G401 (cell line): ENCODE results near the gene ZNF564. TPM values are rescaled to one million over a fixed set of nuclear protein-coding genes. Genes with fewer than 3 reads are reported as not detected.
"Not testable (repeated sequence)": the region's sequence is repeated elsewhere in the genome, so short reads cannot be mapped to it uniquely, and the experiment has no call there.

Experiments used
- DNase-seq: peaks from one replicate; pipeline ENCODE4 v3.0.0-alpha.2; 2015; ENCODE audit warnings: low spot score
- in situ Hi-C: cut with HindIII; loops from 2 replicates; pipeline ENCODE4 v1.10.0; 2016; ENCODE audit warnings: low sequenced_read_pairs, mixed read lengths
- total RNA-seq: library from RNA; depleted of rRNA; stranded (reverse); fragments of >200 nt; shearing (Covaris generic); gene quantifications from 2 replicates; pipeline ENCODE4 v1.2.3, GENCODE V29; 2014; rRNA removed

Gene ZNF564
- 6.4 TPM in 2 replicates for total RNA-seq

DNA sequence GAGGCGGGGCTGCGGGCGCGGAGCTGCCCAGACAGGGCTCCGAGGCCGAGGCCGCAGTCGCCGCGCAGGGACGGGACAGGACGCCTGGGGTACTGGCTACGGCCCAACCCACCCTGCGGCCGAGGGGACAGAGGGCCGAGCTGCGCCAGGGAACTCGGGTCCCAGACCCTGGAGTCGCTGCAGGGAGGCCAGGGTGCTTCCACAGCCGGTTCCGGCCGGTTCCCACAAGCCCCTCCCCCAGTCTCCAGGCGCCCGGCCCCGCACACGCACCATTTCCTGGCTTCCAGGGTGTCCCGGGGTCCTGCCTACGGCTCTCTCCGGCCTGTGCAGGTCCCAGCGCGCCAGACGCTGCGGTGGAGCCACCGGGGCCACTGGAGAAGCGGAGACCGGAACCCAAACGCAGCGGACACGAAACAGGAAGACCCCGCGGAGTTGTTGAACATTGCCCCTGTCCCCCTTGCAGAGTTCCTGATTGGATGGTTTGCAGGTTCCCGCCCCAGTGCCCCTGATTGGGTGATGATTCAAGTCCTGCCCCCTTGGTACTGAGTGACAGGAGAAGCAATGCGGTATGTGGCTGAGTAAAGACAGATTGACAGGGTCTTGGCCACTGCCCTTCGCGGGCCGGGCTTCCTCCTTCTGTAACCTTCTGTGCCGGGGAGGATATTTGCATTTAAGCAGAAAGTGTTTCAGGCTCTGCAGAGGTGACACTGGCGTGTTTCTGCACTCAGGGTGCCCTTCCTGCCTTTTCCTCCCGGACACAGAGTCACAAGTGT, at the start of gene ZNF564:
Gene ZNF564, minus strand, starts transcription at position 423 of the 773 bp plus-strand sequence. Its CDS starts 150 bp downstream, at position 273.
- DNase-seq = peak; percentile 100
- in situ Hi-C loops = no loop called here

DNA sequence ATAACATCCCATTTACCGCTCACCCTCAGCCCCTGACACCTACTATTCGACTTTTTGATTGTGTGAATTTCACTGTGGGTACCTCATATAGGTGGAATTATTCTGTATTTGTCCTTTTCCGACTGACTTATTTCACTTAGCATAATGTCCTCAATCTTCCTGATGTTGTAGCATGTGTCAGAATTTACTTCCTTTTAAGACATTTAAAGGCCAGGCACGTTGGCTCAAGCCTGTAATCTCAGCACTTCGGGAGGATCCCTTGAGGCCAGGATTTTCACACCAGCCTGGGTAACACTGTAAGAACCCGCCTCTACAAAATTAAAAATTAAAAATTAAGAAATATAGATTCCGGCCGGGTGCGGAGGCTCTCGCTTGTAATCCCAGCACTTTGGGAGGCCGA, 46.3 kb upstream of the ZNF564 start:
- in situ Hi-C loops = no loop called here
- no peak for DNase-seq

DNA sequence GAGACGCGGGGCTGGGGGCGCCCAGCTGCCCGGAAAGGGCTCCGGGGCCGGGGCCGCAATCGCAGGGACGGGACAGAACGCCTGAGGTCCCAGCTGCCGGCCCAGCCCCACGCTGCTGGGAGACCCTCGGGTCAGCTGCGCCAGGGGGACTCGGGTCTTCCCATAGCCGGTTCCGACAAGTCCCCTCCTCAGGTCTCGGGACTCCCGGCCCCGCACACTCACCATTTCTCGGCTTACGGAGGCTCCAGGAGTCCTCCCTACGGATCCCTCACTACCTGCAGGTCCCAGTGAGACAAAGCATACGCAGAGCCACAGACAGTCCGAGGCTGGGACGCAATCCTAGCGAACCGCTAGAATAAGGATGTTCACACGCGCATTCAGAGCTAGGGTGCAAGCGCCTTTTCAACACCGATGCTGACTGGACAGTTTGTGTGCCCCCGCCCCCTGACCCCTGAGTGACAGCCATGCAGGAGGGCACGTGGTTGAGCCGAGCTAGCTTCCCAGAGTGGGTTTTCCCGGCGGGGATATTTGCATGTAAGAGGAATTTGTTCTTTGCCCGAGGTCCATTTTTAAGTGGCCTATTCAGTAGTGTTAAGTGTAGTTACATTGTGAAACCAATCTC, 45.8 kb upstream of the ZNF564 start:
- in situ Hi-C loops = no loop called here
- DNase-seq = no peak

DNA sequence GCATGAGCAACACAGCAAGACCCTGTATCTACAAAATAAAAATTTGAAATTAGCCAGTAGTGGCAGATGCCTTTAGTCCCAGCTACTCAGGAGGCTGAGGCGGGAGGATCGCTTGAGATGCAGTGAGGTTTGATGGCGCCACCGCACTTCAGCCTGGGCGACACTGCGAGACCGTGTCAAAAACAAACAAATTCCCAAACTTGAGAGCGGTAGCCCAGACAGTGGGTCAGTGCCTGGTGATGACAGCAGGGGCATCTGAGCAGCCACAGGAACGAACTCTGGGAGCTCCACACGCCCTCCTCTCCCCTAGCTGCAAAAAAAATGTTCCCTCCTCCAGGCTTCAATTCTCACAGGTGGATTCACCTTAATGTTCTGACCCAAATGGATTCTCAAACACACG, 45.2 kb upstream of the ZNF564 start:
- in situ Hi-C loops = no loop called here
- no peak for DNase-seq

DNA sequence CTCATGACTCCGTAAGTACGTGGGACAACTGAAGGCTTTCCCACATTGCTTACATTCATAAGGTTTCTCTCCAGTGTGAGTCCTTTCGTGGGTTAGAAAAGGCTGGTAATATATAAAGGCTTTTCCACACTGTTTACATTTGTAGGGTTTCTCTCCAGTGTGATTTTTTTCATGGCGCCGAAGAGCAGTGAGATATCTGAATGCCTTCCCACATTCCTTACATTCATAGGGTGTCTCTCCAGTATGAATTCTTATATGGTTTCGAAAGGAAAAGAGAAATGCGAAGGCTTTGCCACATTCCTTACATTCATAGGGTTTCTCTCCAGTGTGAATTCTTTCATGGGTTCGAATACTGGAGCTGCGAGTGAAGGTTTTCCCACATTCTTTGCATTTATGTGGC, 29.8 kb upstream of the ZNF564 start:
- no peak for DNase-seq
- in situ Hi-C loops = no loop called here

DNA sequence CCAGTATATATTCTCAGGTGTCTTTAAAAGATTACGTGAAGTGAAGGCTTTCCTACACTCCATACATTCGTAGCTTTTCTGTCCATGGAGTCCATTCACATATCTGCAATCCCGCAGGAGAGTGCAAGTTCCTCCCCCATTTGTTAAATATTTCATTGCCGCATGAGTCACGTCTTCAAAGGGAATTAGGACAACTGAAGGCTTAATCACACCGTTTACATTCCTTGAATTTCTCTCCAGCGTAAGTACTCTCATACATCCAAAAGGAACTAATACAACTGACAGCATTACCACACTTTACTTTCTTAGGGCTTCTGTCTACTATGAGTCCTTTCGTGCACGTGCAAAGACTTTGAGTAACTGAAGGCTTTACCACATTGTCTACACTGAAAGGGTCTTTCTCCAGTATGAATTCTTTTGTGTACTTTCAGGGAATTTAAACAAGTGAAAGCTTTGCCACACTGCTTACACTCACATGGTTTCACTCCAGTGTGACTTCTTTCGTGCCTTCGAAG, 29.0 kb upstream of the ZNF564 start:
- no peak for DNase-seq
- in situ Hi-C loops = no loop called here

DNA sequence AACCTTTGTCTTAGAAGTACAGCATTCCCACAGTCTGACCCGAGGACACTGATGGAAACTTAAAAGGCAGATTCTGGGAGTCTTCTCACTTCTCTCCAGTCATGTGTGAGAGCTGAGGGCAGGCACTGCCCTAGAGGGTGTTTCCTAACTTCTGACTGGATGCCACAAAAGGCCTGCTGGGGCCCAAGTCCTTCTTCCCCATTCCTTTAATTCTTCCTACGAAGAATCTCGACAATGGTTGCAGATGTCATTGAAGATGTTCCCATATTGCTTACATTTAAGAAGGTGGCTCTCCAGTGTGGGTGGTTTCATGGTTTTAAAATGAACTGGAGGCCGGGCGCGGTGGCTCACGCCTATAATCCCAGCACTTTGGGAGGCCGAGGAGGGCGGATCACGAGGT, 27.4 kb upstream of the ZNF564 start:
- no peak for DNase-seq
- in situ Hi-C loops = no loop called here

DNA sequence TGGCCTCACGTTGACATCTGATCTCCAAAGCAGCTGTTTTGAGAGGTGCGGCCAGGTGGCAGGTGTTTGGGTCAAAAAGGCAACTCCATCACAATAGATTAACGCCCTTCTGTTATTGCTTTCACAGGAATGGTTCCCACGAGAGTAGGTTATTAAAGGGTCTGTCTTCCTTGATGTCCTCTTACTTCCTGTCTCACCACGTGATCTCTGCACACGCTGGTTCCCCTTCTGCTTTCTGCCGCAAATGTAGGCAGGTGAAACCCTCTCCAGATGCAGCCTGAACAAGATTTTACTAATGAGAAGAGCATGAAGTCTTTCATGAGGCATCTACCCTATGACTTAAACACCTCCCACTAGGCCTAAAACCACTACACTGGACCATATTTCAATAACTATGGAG, 22.8 kb upstream of the ZNF564 start:
- no peak for DNase-seq
- in situ Hi-C loops = no loop called here

DNA sequence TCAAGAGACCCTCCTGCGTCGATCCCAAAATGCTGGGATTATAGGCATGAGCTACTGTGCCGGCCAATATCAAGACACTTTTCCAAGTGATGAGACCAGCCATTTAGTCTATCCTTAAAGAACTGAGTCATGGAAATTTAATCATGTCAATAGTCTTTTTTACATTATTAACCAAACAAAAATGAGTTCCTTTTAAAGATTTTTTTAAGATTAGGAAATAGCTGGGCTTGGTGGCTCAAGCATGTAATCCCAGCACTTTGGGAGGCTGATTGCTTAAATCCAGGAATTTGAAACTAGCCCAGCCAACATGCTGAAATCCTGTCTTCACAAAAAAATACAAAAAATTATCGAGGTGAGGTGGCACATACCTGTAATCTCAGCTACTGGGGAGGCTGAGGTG, 16.7 kb upstream of the ZNF564 start:
- no peak for DNase-seq
- in situ Hi-C loops = no loop called here

DNA sequence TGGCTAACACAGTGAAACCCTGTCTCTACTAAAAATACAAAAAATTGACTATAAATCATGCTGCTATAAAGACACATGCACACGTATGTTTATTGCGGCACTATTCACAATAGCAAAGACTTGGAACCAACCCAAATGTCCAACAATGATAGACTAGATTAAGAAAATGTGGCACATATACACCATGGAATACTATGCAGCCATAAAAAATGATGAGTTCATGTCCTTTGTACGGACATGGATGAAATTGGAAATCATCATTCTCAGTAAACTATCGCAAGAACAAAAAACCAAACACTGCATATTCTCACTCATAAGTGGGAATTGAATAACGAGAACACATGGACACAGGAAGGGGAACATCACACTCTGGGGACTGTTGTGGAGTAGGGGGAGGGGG, 15.1 kb upstream of the ZNF564 start:
- in situ Hi-C loops = not testable (repeated sequence)

DNA sequence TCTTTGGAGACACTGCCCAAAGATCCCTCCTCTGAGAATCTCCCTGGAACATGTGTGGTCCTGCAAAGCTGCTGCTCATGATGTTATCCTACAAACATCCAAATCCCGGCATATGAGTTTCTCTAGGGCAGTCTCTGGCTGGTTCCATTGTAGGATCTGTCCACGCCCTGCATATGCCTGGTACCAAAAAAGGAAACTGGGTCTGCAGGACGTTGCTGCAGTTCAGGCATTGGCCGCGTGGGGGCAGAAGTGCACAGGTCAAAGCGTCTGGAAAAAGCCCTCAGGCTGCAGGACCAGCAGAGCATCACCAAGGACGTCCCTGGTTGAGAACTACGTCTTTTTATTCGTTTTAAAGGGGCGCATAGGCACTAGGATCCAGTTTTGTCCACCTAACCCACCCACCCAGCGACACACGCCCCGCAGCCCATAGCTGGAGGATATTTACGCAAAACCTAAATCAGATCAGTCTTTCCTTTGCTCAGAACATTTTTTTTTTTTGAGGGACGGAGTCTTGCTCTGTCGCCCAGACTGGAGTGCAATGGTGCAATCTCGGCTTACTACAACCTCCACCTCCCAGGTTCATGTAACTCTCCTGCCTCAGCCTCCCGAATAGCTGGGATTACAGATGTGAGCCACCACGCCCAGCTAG, 12.9 kb upstream of the ZNF564 start:
- in situ Hi-C loops = no loop called here
- DNase-seq = peak; percentile 87

More for the DNA sequence above, 15.1 kb upstream of the ZNF564 start:
- not testable (repeated sequence) for DNase-seq

DNA sequence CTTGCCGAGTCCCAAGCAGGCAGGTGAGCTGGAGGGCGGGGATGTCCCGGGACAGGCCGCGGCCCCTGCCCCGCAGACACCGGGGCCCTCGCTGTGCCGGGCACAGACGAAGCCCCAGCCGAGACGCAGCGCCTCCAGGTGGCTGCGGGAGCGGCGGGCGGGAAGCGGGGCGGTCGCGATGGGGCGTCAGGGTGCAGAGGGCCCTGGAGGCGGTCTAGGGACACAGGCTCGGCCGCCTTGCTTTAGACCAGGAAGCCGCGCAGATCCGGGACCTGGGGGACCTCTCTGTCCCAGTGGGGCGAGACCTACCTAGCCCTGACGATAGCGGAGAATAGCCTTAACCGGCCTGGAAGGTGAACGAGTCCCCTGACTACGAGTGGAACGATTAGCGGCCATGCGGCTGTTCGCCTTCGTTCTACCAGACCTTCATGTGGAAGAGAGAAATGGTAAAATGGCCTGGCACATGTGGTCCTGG, 4.2 kb upstream of the ZNF564 start:
- in situ Hi-C loops = no loop called here

DNA sequence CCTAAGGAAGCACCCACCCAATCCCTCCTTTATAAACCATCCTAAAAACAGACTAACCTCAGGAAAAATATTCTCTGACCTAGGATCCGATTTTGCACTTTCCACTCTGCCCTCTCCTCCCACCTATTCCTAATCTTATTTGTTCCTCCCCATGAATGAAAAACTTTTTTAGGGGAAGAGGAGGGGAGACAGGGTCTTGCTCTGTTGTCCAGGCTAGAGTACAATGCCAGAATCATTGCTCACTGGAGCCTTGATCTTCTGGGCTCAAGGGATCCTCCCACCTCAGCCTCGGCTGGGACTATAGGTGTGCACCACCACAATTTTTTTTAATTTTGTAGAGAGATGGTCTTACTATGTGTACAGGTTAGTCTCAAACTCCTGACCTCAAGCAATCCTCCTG, 4.4 kb downstream of the ZNF564 start:
- no peak for DNase-seq
- in situ Hi-C loops = no loop called here

More for the DNA sequence above, 4.2 kb upstream of the ZNF564 start:
- DNase-seq = no peak

DNA sequence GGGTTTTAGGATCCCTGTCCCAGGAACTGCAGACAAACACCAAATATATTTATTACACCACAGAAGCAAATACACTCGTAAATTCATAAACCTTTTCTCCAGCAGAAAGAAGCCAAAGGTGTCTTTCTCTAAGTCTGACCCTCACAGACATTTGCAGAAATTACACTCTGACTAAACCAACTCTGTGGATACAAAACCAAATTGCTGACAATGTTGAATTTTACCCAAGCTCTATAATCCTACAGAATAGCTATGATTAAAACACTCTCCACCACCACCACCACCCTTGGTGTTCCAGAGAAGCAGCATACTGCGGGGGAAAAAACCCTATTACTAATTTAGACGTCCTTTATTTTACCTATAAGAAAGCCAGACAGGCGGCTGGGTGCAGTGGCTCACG, 5.2 kb downstream of the ZNF564 start:
- no peak for DNase-seq
- in situ Hi-C loops = no loop called here

DNA sequence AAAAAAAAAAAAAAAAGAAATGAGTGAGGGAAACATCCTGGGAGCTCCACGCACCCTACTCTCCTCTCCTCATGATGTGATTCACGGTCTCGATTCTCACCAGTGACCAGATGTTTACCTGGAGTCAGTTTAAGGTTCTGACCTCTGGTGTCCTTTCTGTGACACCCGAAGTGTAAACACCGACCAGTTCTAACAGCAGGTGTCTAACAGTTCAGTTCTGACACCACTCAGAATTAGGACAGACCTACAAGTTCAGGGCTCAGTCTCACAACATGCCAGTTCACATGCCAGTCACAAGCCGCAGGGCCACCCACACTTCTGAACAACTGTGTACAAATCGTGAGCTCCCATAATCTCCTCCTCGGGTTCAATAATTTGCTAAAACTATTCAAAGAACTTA, 6.0 kb downstream of the ZNF564 start:
- in situ Hi-C loops = no loop called here
- no peak for DNase-seq

DNA sequence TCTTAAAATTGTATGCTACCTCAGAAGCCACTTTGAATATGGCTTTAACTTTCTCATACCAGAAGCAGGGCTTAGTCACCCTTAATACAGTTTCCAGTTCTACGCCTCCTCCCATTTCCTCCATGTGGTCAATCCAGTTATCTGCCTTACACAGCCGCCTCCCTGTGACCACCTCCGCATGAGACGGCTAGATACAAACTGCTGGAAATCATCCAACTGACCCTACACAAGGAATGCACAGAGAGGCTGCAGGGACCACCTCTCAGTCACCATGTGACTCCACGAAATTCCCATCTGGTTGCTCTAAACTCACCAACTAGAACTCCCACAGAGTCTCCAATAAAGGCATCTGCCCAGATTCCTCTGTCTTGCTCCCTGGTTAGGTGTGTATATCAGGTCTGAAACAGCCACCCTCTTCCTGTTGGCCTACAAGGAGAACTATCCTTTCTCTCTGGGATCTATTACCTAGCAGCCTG, 6.8 kb downstream of the ZNF564 start:
- in situ Hi-C loops = no loop called here
- no peak for DNase-seq

DNA sequence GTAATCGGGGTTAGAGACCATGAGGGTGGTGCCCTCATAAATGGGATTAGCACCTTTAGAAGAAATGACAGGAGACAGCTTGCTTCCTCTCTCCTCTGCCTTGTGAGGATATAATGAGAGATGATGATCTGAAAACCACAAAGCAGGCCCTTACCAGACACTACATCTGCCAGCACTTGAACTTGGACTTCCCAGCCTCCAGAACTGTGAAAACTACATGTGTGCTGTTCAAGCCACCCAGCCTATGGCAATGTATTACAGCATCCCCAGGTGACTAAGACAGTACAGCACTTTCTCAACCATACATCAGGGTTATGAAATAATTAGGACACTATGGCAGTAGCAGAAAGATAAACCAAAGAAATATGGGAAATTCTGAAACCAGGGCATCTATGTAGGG, 7.4 kb downstream of the ZNF564 start:
- in situ Hi-C loops = no loop called here
- DNase-seq = no peak

DNA sequence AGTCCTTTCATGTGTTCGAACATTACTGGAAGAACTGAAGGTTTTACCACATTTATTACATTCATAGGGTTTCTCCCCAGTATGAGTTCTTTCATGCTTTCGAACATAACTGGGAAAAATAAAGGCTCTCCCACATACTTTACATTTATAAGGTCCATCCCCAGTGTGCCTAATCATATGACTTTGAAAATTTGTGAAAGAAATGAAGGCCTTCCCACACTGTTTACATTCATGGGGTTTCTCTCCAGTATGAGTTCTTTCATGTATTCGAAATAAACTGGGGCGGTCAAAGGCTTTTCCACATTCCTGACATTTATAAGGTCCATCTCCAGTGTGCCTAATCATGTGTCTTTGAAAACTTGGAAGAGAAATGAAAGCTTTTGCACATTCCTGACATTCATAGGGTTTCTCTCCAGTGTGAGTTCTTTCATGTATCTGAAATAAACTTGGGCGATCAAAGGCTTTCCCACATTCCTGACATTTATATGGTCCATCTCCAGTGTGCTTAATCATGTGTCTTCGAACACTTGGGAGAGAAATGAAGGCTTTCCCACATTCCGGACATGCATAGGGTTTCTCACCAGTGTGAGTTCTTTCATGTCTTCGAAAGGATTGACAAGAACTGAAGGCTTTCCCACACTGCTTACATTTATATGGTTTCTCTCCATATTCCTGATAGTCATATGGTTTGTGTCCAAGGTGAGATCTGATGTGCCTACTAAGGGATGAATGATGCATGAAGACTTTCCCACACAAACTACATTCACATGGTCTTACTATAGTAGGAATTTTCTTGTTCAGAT, 24.0 kb downstream of the ZNF564 start:
- in situ Hi-C loops = no loop called here
- no peak for DNase-seq

DNA sequence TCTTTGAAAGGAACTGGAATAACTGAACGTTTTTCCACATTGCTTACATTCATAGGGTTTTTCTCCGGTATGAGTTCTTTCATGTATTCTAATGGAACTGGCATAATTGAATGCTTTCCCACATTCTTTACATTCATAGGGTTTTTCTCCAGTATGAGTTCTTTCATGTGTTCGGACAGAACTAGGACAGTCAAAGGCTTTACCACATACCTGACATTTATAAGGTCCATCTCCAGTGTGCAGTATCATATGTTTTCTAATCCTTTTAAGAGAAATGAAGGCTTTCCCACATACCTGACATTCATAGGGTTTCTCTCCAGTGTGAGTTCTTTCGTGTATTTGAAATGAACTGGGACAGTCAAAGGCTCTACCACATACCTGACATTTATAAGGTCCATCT, 24.7 kb downstream of the ZNF564 start:
- in situ Hi-C loops = no loop called here
- no peak for DNase-seq
